Kidney epithelial cell (primary cell): ENCODE measurements around the gene PRKACA. TPM values are rescaled to one million over a fixed set of nuclear protein-coding genes. Genes with fewer than 3 reads are reported as not detected.

Experiments used
- DNase-seq: peaks from one replicate; pipeline ENCODE4 v3.0.0-alpha.2; 2010; ENCODE audit warnings: low read depth
- H3K27me3 ChIP-seq: 2 replicates; pipeline ENCODE4 v1.6.0; 2011; ENCODE audit warnings: low read length; ENCODE audit not compliant: control insufficient read depth, insufficient read depth
- H3K36me3 ChIP-seq: 2 replicates; pipeline ENCODE4 v1.5.1; 2011; ENCODE audit warnings: low read length; ENCODE audit not compliant: control insufficient read depth, insufficient read depth
- H3K4me3 ChIP-seq: 2 replicates; pipeline ENCODE4 v1.5.1; 2011; ENCODE audit warnings: low read depth, mild to moderate bottlenecking, control low read depth, low read length
- total RNA-seq: library from RNA; depleted of rRNA; stranded (reverse); fragments of >200 nt; gene quantifications from 2 replicates; pipeline ENCODE4 v1.2.3, GENCODE V29; 2015
- TF ChIP-seq, protein P1 (sequence below): IDR thresholded peaks from 2 replicates; pipeline ENCODE4 v1.5.1; 2011; ENCODE audit warnings: mild to moderate bottlenecking, moderate library complexity, low read length, control low read depth, inconsistent platforms; ENCODE audit not compliant: insufficient read depth, poor library complexity, severe bottlenecking

Gene PRKACA
- total RNA-seq, 1 donor from 2014 or later = 44.5 TPM

DNA sequence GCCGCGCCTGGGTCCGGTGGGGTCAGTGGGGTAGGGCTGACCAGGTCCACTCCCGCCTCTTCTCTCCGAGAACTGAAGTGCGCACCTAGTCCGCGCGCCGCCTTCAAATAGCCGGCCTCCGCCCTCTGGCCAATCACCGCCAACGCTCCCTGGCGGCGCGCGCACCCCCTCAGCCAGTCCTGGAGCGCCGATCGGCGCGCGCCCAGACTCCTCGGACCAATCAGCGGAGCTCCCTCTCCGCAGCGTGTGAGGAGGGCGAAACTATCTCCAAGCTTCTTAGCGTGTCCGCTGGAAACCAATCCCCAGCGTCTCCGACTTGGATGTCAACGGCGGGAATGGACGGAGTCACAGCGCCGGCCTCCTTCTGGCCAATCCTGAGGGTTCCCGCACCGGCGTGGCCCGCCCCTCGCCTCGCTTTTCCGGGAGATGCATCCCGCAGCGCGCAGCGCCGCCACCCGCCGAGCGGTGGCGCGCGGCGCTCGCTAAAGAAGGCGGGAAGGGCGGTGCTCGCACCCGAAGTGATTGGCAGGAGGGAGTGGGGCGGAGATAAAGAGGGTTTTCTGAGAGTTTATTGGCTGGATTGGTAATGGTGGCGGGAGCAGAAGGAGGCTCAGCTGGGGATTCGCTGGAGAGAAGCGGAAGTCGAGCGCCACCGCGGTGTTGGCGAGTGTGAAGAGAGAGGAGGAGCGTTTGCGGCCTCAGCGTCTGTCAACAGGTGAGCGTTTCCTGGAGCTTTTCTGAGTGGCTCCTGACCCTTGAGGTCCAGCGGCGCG lies 19.1 kb upstream of the PRKACA start, which contains the start of gene ASF1B:
Gene ASF1B, minus strand, starts transcription at position 81 of the 773 bp plus-strand sequence. CDS start 133 bp downstream, outside the sequence.
- peak within 1 kb of the TSS; percentile 86 for H3K4me3 ChIP-seq
- DNase-seq = peak; percentile 98
- H3K27me3 ChIP-seq = no peaks in the 10 kb centered on the region
- TF ChIP-seq, protein P1, sequence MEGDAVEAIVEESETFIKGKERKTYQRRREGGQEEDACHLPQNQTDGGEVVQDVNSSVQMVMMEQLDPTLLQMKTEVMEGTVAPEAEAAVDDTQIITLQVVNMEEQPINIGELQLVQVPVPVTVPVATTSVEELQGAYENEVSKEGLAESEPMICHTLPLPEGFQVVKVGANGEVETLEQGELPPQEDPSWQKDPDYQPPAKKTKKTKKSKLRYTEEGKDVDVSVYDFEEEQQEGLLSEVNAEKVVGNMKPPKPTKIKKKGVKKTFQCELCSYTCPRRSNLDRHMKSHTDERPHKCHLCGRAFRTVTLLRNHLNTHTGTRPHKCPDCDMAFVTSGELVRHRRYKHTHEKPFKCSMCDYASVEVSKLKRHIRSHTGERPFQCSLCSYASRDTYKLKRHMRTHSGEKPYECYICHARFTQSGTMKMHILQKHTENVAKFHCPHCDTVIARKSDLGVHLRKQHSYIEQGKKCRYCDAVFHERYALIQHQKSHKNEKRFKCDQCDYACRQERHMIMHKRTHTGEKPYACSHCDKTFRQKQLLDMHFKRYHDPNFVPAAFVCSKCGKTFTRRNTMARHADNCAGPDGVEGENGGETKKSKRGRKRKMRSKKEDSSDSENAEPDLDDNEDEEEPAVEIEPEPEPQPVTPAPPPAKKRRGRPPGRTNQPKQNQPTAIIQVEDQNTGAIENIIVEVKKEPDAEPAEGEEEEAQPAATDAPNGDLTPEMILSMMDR = peak; percentile 63
- no peaks in the 10 kb centered on the region for H3K36me3 ChIP-seq

DNA sequence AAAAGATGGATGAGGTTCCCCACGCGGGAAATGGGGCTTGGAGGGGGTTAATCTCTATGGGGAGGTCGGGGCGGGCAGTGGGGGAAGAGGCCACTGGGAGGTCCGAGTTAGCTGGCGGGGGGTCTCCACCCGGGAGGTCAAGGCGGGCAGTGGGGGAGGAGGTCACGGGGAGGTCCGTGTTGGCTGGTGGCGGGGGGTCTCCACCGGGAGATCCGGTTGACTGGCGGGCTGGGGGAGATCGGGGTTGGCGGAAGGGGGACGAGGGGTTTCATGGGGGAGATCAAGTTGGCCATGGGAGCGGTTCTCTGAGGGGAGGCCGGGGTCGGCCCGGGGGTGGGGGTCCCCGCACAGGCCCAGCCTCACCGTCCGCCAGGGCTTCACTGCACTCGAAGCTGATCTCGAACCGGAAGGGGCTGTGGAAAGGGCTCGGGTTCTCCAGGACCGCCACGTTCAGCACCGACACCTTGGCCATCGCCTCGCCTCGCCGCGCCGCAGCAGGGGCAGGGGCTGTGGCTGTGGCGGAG lies 18.5 kb upstream of the PRKACA start:
- H3K36me3 ChIP-seq = no peaks in the 10 kb centered on the region
- TF ChIP-seq, protein P1 = no peak

DNA sequence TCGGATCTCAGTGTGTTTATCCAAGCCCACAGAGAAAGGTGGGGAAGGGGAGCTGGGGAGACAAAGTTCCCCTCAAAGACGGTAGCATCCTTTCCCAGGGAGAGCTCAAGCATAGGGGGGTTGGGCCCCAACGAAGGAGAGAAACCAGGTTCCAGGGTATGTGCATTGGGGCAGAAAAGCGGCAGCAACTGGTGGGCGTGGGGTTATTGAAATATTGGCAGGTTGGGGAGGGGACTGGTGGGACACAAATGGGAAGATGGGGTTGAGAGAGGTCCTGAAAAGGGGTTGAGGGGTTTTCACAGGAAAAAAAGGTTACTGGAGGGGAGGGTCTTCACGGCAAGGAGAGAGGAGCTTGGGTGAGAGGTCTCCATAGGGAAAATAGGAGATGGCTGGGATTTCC lies 17.8 kb upstream of the PRKACA start:
- TF ChIP-seq, protein P1 = no peak
- Histone ChIP-seq H3K4me3 (peak overlapping the region; percentile 86), H3K27me3 (no peaks in the 10 kb centered on the region), H3K36me3 (no peaks in the 10 kb centered on the region)
- no peak for DNase-seq

More for the DNA sequence above, 18.5 kb upstream of the PRKACA start:
- no peak for DNase-seq
- peak overlapping the region; percentile 86 for H3K4me3 ChIP-seq
- H3K27me3 ChIP-seq = no peaks in the 10 kb centered on the region

GRCh38 chr19:14127929-14128509 lies 10.5 kb upstream of the PRKACA start:
- H3K27me3 ChIP-seq = no peaks in the 10 kb centered on the region
- H3K4me3 ChIP-seq = no peak overlapping the region
- DNase-seq = no peak
- TF ChIP-seq, protein P1 = no peak
- H3K36me3 ChIP-seq = no peaks in the 10 kb centered on the region

DNA sequence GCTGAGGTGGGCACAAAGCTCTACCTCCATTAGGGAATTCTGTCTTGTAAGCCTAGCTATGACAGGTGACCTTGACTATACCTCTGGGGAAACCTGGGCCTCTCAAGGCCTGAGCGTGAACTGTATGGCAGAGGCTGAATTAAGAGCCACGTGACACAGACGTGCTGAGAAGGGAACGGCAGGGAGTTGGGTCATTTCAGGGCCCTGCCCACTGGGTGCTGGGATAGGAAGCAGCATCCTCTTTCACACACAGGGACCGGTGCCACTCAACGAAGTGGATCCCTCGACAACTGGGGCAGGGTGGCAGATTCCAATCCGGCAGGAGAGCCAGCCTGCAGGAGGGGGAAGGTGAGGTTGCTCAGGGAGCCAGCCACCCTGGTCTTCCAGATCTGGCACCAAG lies 9.6 kb upstream of the PRKACA start:
- no peaks in the 10 kb centered on the region for H3K36me3 ChIP-seq
- TF ChIP-seq, protein P1 = no peak
- H3K4me3 ChIP-seq = no peak overlapping the region

DNA sequence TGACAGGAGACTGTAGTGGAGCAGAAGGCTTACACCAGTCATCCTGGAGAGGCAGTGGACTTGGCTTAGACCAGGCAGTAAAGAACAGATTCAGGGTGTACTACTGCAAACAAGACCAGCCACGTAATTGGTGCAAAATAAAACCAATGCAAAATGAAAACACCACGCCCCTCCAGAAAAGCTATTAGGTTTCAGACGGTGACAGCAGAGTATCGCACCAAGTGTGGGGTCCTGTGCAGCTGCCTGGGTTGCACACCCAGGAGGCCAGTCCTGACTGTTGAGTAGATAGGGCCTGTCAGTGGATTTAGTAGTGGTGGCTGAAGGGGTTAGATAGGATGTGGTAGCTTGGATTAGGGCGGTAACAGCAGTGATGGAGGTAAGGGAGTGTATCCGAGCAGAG lies 5.4 kb upstream of the PRKACA start:
- H3K4me3 ChIP-seq = no peak overlapping the region
- TF ChIP-seq, protein P1 = no peak
- no peak for DNase-seq
- no peaks in the 10 kb centered on the region for H3K27me3 ChIP-seq
- H3K36me3 ChIP-seq = peaks cover 2% of the 10 kb centered on the region

More for the DNA sequence above, 9.6 kb upstream of the PRKACA start:
- no peaks in the 10 kb centered on the region for H3K27me3 ChIP-seq
- DNase-seq = no peak
